ENCODE measurements around the gene SMCO4.

SMCO4 gene

GRCh38 chr11:93568726-93569125 lies 25.5 kb upstream of the SMCO4 start:
- no peak overlapping the region for H3K4me3 ChIP-seq (replicated peaks; ENCODE audit: low read depth, low read length)
- no peak for DNase-seq (ENCODE audit: extremely low read depth, insufficient read length)
- no peaks in the 10 kb centered on the region; the same call in 1 of the 2 replicates for H3K27me3 ChIP-seq (replicated peaks; ENCODE audit: control insufficient read depth, insufficient read depth, low read length)
- H3K36me3 ChIP-seq (ENCODE audit: control insufficient read depth, insufficient read depth, low read length) = no peaks in the 10 kb centered on the region
- no peak for TF ChIP-seq CTCF (IDR thresholded peaks at IDR 0.05; ENCODE audit: insufficient read depth, low read length, poor library complexity, severe bottlenecking)

- Histone ChIP-seq H3K27me3 (replicated peaks; ENCODE audit: control insufficient read depth, insufficient read depth, low read length) (no peaks in the 10 kb centered on the region; the same call in 1 of the 2 replicates), H3K36me3 (ENCODE audit: control insufficient read depth, insufficient read depth, low read length) (no peaks in the 10 kb centered on the region), H3K4me3 (replicated peaks; ENCODE audit: low read depth, low read length) (no peak overlapping the region)
- TF ChIP-seq CTCF (IDR thresholded peaks at IDR 0.05; ENCODE audit: insufficient read depth, low read length, poor library complexity, severe bottlenecking) = no peak
- no peak for DNase-seq (ENCODE audit: extremely low read depth, insufficient read length)
These were observed 24.3 kb upstream of the SMCO4 start for GRCh38 chr11:93567401-93567895.

GRCh38 chr11:93564895-93565294 lies 21.7 kb upstream of the SMCO4 start:
- Histone ChIP-seq H3K36me3 (ENCODE audit: control insufficient read depth, insufficient read depth, low read length) (no peaks in the 10 kb centered on the region), H3K4me3 (replicated peaks; ENCODE audit: low read depth, low read length) (no peak overlapping the region), H3K27me3 (replicated peaks; ENCODE audit: control insufficient read depth, insufficient read depth, low read length) (no peaks in the 10 kb centered on the region; the same call in 1 of the 2 replicates)
- TF ChIP-seq CTCF (IDR thresholded peaks at IDR 0.05; ENCODE audit: insufficient read depth, low read length, poor library complexity, severe bottlenecking) = no peak
- DNase-seq (ENCODE audit: extremely low read depth, insufficient read length) = no peak

GRCh38 chr11:93563857-93564256 lies 20.7 kb upstream of the SMCO4 start:
- no peak for TF ChIP-seq CTCF (IDR thresholded peaks at IDR 0.05; ENCODE audit: insufficient read depth, low read length, poor library complexity, severe bottlenecking)
- Histone ChIP-seq H3K27me3 (replicated peaks; ENCODE audit: control insufficient read depth, insufficient read depth, low read length) (no peaks in the 10 kb centered on the region; the same call in 1 of the 2 replicates), H3K36me3 (ENCODE audit: control insufficient read depth, insufficient read depth, low read length) (no peaks in the 10 kb centered on the region), H3K4me3 (replicated peaks; ENCODE audit: low read depth, low read length) (no peak overlapping the region)
- no peak for DNase-seq (ENCODE audit: extremely low read depth, insufficient read length)

- H3K27me3 ChIP-seq (replicated peaks; ENCODE audit: control insufficient read depth, insufficient read depth, low read length) = no peaks in the 10 kb centered on the region
- no peaks in the 10 kb centered on the region for H3K36me3 ChIP-seq (ENCODE audit: control insufficient read depth, insufficient read depth, low read length)
- DNase-seq (ENCODE audit: extremely low read depth, insufficient read length) = no peak
- H3K4me3 ChIP-seq (replicated peaks; ENCODE audit: low read depth, low read length) = no peak overlapping the region
- no peak for TF ChIP-seq CTCF (IDR thresholded peaks at IDR 0.05; ENCODE audit: insufficient read depth, low read length, poor library complexity, severe bottlenecking)
These were observed 17.2 kb upstream of the SMCO4 start for GRCh38 chr11:93560199-93560932.

Data from GM06990 (cell line).